HepG2 (cell line): ENCODE results near the gene ULK3. TPM values are rescaled to one million over a fixed set of nuclear protein-coding genes. Genes with fewer than 3 reads are reported as not detected.

ENCODE experiments used
- ARNTL ChIP-seq: sonication (generic); formaldehyde crosslinking; IDR thresholded peaks from 2 replicates; pipeline ENCODE4 v1.4.0; 2020; ENCODE audit warnings: mild to moderate bottlenecking, missing genetic modification reagents
- CBX5 ChIP-seq: sonication (generic); formaldehyde crosslinking; IDR thresholded peaks from 2 replicates; pipeline ENCODE4 v1.4.0; 2020; ENCODE audit warnings: missing genetic modification reagents, borderline replicate concordance
- GATAD2A ChIP-seq: IDR thresholded peaks from 2 replicates; pipeline ENCODE4 v1.6.1; 2016
- IRF2 ChIP-seq: IDR thresholded peaks from 2 replicates; pipeline ENCODE4 v1.6.1; 2018; ENCODE audit warnings: missing genetic modification reagents, missing compliant biosample characterization
- KDM5A ChIP-seq: fragments of 200-600 bp; sonication (generic); IDR thresholded peaks from 2 replicates; pipeline ENCODE4 v1.7.0; 2018; ENCODE audit warnings: antibody characterized with exemption, mild to moderate bottlenecking, low read length, borderline replicate concordance
- MIER2 ChIP-seq: IDR thresholded peaks from 2 replicates; pipeline ENCODE4 v1.6.1; 2016; ENCODE audit warnings: missing biosample characterization, missing genetic modification reagents
- NR2F6 ChIP-seq, 2 experiments: IDR thresholded peaks; 2 replicates each; pipeline ENCODE4 v1.6.1; 2016; ENCODE audit warnings: antibody characterized with exemption in 1 of 2, mild to moderate bottlenecking in 1 of 2
- RFXAP ChIP-seq: sonication (generic); formaldehyde crosslinking; IDR thresholded peaks from 2 replicates; pipeline ENCODE4 v1.4.0; 2020; ENCODE audit warnings: missing genetic modification reagents, borderline replicate concordance
- SMAD3 ChIP-seq: sonication (generic); formaldehyde crosslinking; IDR thresholded peaks from 2 replicates; pipeline ENCODE4 v1.4.0; 2020; ENCODE audit warnings: missing genetic modification reagents
- SMC3 ChIP-seq: IDR thresholded peaks from 2 replicates; pipeline ENCODE4 v1.6.1; 2011; ENCODE audit warnings: low read length, improper control_type of control experiment
- SRF ChIP-seq: IDR thresholded peaks from 2 replicates; pipeline ENCODE4 v1.6.1; 2011; ENCODE audit warnings: mild to moderate bottlenecking, low read depth, low read length, moderate library complexity
- TEAD3 ChIP-seq: optimal IDR thresholded peaks from 2 replicates; pipeline ENCODE3; 2016; ENCODE audit warnings: borderline replicate concordance
- XRCC5 ChIP-seq: fragments of 200-400 bp; formaldehyde crosslinking; optimal IDR thresholded peaks from 2 replicates; pipeline ENCODE3; 2017; ENCODE audit warnings: mild to moderate bottlenecking, low read length
- ZBTB8A ChIP-seq: sonication (generic); formaldehyde crosslinking; IDR thresholded peaks from 2 replicates; pipeline ENCODE4 v1.4.0; 2020; ENCODE audit warnings: mild to moderate bottlenecking, low read depth, missing genetic modification reagents, borderline replicate concordance
- ZFP36L2 ChIP-seq: sonication (generic); formaldehyde crosslinking; IDR thresholded peaks from 2 replicates; pipeline ENCODE4 v1.4.0; 2020; ENCODE audit warnings: missing genetic modification reagents
- ZNF224 ChIP-seq: sonication (generic); formaldehyde crosslinking; IDR thresholded peaks from 2 replicates; pipeline ENCODE4 v1.5.0; 2020; ENCODE audit warnings: mild to moderate bottlenecking, missing genetic modification reagents
- ZNF263 ChIP-seq: sonication (generic); formaldehyde crosslinking; IDR thresholded peaks from 2 replicates; pipeline ENCODE4 v1.4.0; 2020; ENCODE audit warnings: missing genetic modification reagents
- ZNF331 ChIP-seq: sonication (generic); formaldehyde crosslinking; IDR thresholded peaks from 2 replicates; pipeline ENCODE4 v1.4.0; 2020; ENCODE audit warnings: missing genetic modification reagents
- polyA plus RNA-seq, 8 experiments: library from polyadenylated mRNA; depleted of rRNA in 3 of 8; stranded (reverse) in 7 of 8; unstranded in 1 of 8; fragments of >200 nt; fragmentation: Illumina TruSeq in 4 of 8; extraction: Trizol in 4 of 8; gene quantifications; 2 replicates each; pipeline versions ENCODE4 v1.2.1 to v1.2.3, GENCODE V29; 2011 to 2016; ENCODE audit warnings: low read depth in 4 of 8, missing spikeins in 1 of 8, mixed read lengths in 1 of 8; ENCODE audit not compliant: insufficient read depth in 1 of 8
- total RNA-seq, 5 experiments: library from RNA; depleted of rRNA; stranded (reverse); fragments of >200 nt; fragmentation: Illumina TruSeq; extraction: Trizol; gene quantifications; 2 replicates each; pipeline ENCODE4 v1.2.3, GENCODE V29; 2016; ENCODE audit warnings: low read depth in 1 of 5
- TF ChIP-seq, protein P1 (sequence below): sonication (generic); formaldehyde crosslinking; IDR thresholded peaks from 2 replicates; pipeline ENCODE4 v1.5.0; 2020; ENCODE audit warnings: mild to moderate bottlenecking, missing genetic modification reagents, moderate library complexity
- TF ChIP-seq, protein P2 (sequence below): sonication (generic); formaldehyde crosslinking; IDR thresholded peaks from 2 replicates; pipeline ENCODE4 v1.4.0; 2020; ENCODE audit warnings: mild to moderate bottlenecking, missing genetic modification reagents
- TF ChIP-seq, protein P3 (sequence below), 2 experiments: IDR thresholded peaks; 2 replicates each; pipeline ENCODE4 v1.6.1; 2011 to 2012; ENCODE audit warnings: low read length in 2 of 2, borderline replicate concordance in 1 of 2, low read depth in 1 of 2, mild to moderate bottlenecking in 1 of 2, moderate library complexity in 1 of 2
- TF ChIP-seq, protein P4 (sequence below): sonication (generic); formaldehyde crosslinking; IDR thresholded peaks from 2 replicates; pipeline ENCODE4 v1.9.0; 2022; ENCODE audit warnings: missing genetic modification reagents, mild to moderate bottlenecking, borderline replicate concordance

Gene ULK3
- total and polyA plus RNA-seq, 2 of the 13 experiments (the other 11 are each of a cell fraction or from before 2014, with no cell fraction given) = 15.2 to 23.7 TPM

DNA sequence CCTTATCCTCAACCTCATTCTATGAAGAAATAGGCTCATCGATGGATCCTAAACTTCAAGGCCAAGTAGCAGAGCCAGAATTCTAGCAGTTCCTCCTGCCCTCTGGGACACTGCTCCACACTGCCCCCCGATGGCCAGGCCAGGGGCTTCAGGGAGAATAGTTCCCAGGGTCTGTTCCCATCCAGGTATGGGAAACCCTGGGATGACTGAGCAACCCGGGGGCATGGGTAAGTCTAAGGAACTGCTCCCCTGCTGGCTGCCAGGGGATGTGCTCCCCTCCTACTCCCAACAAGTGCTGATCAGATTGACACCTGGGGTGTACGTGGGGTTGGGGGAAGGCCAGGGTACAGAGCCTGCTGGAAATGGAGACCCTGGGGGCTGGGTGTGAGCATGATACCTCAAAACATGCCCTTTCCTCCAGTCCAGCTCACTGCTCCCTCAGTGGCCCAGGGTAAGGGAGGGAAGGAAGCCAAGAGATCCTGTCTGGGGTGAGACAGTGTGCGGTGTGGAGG is 7.6 kb downstream of the ULK3 start (continued):
- TF ChIP-seq, protein P1, sequence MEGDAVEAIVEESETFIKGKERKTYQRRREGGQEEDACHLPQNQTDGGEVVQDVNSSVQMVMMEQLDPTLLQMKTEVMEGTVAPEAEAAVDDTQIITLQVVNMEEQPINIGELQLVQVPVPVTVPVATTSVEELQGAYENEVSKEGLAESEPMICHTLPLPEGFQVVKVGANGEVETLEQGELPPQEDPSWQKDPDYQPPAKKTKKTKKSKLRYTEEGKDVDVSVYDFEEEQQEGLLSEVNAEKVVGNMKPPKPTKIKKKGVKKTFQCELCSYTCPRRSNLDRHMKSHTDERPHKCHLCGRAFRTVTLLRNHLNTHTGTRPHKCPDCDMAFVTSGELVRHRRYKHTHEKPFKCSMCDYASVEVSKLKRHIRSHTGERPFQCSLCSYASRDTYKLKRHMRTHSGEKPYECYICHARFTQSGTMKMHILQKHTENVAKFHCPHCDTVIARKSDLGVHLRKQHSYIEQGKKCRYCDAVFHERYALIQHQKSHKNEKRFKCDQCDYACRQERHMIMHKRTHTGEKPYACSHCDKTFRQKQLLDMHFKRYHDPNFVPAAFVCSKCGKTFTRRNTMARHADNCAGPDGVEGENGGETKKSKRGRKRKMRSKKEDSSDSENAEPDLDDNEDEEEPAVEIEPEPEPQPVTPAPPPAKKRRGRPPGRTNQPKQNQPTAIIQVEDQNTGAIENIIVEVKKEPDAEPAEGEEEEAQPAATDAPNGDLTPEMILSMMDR = peak; percentile 82
- no peak for TF ChIP-seq KDM5A
- TF ChIP-seq NR2F6 (IDR thresholded peaks at IDR 0.05) = no peak
- TF ChIP-seq NR2F6 (CRISPR knock-in tag; IDR thresholded peaks at IDR 0.05) = peak; percentile 20; the same call in 1 of the 2 replicates
- TF ChIP-seq RFXAP (CRISPR knock-in tag) = no peak; the same call in 1 of the 2 replicates
- peak; percentile 52 for TF ChIP-seq SMC3
- TF ChIP-seq CBX5 (CRISPR knock-in tag) = 0 out of 2 replicates have a peak, but pooled peaks have one; percentile 49
- TF ChIP-seq IRF2 = 0 out of 2 replicates have a peak, but pooled peaks have one; percentile 23
- no peak for TF ChIP-seq ZFP36L2 (CRISPR knock-in tag)
- TF ChIP-seq ZNF263 = peak; percentile 69
- TF ChIP-seq TEAD3 = peak; percentile 25
- TF ChIP-seq ZNF331 (CRISPR knock-in tag) = peak; percentile 41; the same call in 1 of the 2 replicates
- TF ChIP-seq MIER2 (CRISPR knock-in tag) = 0 out of 2 replicates have a peak, but pooled peaks have one; percentile 42
- TF ChIP-seq SRF = no peak
- TF ChIP-seq, protein P2, sequence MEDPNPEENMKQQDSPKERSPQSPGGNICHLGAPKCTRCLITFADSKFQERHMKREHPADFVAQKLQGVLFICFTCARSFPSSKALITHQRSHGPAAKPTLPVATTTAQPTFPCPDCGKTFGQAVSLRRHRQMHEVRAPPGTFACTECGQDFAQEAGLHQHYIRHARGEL (CRISPR knock-in tag) = no peak
- peak; percentile 90 for TF ChIP-seq XRCC5
- no peak for TF ChIP-seq ZBTB8A (CRISPR knock-in tag)
- no peak for TF ChIP-seq ZNF224 (CRISPR knock-in tag)
- TF ChIP-seq GATAD2A (CRISPR knock-in tag) = peak; percentile 33; the same call in 1 of the 2 replicates
- TF ChIP-seq, protein P3, sequence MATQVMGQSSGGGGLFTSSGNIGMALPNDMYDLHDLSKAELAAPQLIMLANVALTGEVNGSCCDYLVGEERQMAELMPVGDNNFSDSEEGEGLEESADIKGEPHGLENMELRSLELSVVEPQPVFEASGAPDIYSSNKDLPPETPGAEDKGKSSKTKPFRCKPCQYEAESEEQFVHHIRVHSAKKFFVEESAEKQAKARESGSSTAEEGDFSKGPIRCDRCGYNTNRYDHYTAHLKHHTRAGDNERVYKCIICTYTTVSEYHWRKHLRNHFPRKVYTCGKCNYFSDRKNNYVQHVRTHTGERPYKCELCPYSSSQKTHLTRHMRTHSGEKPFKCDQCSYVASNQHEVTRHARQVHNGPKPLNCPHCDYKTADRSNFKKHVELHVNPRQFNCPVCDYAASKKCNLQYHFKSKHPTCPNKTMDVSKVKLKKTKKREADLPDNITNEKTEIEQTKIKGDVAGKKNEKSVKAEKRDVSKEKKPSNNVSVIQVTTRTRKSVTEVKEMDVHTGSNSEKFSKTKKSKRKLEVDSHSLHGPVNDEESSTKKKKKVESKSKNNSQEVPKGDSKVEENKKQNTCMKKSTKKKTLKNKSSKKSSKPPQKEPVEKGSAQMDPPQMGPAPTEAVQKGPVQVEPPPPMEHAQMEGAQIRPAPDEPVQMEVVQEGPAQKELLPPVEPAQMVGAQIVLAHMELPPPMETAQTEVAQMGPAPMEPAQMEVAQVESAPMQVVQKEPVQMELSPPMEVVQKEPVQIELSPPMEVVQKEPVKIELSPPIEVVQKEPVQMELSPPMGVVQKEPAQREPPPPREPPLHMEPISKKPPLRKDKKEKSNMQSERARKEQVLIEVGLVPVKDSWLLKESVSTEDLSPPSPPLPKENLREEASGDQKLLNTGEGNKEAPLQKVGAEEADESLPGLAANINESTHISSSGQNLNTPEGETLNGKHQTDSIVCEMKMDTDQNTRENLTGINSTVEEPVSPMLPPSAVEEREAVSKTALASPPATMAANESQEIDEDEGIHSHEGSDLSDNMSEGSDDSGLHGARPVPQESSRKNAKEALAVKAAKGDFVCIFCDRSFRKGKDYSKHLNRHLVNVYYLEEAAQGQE (IDR thresholded peaks at IDR 0.05; ENCODE audit: borderline replicate concordance in 1 of 2, low read depth in 1 of 2, low read length in 2 of 2) = 0 out of 4 replicates have a peak, but pooled peaks of 1 of the 2 experiments have one; percentile 12
- 0 out of 2 replicates have a peak, but pooled peaks have one; percentile 34 for TF ChIP-seq SMAD3 (CRISPR knock-in tag)
- no peak for TF ChIP-seq ARNTL (CRISPR knock-in tag)
- TF ChIP-seq, protein P4, sequence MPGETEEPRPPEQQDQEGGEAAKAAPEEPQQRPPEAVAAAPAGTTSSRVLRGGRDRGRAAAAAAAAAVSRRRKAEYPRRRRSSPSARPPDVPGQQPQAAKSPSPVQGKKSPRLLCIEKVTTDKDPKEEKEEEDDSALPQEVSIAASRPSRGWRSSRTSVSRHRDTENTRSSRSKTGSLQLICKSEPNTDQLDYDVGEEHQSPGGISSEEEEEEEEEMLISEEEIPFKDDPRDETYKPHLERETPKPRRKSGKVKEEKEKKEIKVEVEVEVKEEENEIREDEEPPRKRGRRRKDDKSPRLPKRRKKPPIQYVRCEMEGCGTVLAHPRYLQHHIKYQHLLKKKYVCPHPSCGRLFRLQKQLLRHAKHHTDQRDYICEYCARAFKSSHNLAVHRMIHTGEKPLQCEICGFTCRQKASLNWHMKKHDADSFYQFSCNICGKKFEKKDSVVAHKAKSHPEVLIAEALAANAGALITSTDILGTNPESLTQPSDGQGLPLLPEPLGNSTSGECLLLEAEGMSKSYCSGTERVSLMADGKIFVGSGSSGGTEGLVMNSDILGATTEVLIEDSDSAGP (CRISPR knock-in tag) = peak; percentile 36; the same call in 1 of the 2 replicates
